HPDE6-E6E7 (cell line): ENCODE measurements around the gene TENM3.
"Not testable (repeated sequence)": the region's sequence is repeated elsewhere in the genome, so short reads cannot be mapped to it uniquely, and the experiment has no call there.

Source experiments
- DNase-seq: peaks from one replicate; pipeline ENCODE4 v3.0.0; 2011; ENCODE audit warnings: missing footprints; ENCODE audit errors: extremely low spot score

TENM3 gene

GRCh38 chr4:182227611-182228010, 15.6 kb upstream of the TENM3 start:
- no peak for DNase-seq

DNA sequence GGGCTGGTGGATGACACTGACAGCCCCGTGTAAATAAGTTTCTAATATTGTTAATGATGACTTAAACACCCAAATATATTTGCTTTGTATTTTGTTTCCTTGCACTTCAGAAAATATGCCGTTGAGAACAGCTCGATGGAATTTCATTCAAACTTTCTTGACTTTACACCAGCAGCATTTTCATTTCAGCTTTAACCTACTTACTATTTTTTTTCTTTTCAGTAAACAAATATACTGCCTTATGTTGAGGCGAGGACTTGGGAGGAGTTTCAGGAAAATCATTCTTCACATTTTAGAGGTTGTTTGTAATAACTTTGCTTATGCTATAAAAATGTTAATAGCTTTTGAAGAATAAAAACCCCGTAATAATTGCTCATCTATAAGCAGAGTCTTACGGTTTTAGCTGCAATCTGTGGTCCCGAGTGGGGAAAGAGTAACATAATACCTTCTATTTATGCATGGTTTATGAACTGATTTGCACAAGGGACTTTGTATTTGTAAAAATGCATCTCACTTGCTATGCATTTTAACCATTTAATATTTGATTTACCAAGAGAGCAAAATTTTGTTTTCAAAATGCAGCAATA, 14.1 kb upstream of the TENM3 start:
- no peak for DNase-seq

GRCh38 chr4:182230256-182230655, 12.9 kb upstream of the TENM3 start:
- DNase-seq, result no peak

DNA sequence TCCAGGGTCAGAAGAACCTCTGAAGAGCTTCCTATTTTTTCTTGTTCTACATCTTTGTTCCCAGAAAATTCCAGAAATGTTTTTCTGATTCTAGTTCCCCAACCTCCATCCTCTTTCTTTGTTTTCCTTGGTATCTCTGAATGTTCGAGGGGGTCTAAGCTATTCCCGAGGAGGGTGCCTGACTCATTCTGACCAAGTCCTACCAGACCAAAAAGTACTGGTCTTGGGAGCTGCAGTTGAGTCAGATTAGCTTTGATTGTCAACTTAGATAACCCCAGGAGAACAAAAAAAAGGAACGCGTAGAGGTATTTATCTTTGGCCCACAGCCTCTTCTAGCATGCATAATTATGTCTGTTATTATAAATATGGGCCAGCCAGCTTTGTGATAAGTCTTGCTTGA, 12.1 kb upstream of the TENM3 start:
- no peak for DNase-seq

- no peak for DNase-seq
Measured at GRCh38 chr4:182231496-182231895, 11.7 kb upstream of the TENM3 start.

DNA sequence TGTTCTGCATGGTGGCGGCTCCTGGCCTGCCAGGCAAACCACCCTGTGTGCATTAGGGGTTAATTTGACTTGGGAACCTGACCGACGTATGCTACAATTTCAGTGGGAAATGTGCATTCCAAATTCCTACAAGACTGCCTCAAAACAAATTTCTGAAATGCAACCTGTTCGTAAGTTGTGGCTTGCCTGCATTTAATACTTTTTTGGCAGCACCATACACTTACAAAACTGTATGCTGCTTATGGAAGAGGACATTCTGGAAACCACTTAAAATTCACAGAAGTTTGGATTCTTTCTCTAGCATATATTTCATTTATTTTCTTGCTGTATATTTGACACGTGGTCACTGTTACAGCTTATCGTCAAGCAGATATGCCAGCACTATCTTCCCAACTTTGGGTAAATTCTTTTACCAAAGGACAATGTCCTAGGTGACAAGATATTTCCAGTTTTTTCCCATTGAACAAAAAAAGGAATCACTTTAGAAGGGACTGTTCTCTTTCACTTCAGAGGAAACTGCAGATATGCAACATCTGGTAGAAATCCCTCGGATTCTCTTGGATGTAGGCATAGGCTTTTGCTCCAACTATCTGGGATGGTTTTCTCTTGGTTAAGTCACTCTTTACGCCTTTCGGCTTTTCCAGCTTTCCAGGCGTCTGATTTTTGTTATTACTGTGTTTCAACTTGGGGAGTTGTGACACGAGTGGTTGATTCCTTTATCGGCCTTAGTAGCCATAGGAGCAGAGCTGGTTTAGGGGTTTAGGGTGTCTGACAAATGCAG, 9.7 kb upstream of the TENM3 start:
- DNase-seq, result no peak

DNA sequence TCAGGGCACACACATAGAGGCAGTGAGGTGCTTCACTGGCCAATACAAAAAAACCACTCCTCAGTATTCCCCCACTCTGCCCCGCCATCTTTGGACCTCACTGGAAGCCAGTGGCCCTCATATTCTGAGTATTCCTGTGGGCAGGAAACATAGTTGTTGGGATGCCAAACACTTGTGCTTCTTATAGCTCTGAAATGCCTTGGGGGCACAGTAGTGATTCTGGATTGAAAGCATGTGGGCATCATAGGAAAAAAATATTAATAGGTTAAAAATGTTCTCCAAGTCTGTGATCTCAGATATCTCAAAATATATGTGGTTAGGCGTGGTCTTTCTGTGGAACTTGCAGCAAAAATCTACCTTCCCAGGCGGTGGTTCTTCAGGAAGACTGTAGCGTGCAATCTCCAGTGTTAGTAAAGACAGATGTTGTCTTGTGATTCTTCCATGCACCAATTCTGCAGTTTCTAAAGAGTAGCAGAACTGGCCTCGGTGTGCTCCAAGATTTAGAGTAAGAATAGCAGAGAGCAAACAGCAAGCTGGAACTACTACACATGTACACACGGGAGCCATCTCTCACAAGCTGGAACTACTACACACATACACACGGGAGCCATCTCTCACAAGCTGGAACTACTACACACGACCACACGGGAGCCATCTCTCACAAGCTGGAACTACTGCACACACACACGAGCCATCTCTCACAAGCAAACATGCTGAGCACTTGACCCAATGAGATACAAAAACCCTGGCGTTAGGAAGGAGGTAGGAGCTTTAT, 8.0 kb upstream of the TENM3 start:
- DNase-seq, result no peak

DNA sequence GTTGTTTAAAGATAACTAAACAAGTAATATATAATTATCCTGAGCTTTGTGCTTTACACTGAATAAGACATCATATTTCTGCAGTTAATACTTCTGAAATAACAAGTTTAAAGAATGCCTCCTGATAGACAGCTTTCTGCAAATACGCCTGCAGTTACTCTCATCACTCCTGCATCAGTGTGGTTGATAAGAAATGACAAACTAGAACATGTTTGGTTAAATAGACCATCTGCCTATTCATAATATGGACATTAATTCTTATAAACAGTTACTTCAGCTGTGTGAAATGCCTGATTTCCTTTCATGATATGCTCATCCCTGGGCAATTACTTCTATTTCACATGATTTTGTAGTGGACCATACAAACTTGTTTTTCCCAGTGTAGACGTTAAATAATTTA, 7.0 kb upstream of the TENM3 start:
- DNase-seq, result no peak

- DNase-seq, result not testable (repeated sequence)
Measured at GRCh38 chr4:182237010-182237409, 6.2 kb upstream of the TENM3 start.

GRCh38 chr4:182238355-182238931, 4.8 kb upstream of the TENM3 start:
- DNase-seq, result no peak

- no peak for DNase-seq
Measured at GRCh38 chr4:182240161-182241130, 2.8 kb upstream of the TENM3 start.

- not testable (repeated sequence) for DNase-seq
Measured at GRCh38 chr4:182242260-182242659, 942 bp upstream of the TENM3 start.

DNA sequence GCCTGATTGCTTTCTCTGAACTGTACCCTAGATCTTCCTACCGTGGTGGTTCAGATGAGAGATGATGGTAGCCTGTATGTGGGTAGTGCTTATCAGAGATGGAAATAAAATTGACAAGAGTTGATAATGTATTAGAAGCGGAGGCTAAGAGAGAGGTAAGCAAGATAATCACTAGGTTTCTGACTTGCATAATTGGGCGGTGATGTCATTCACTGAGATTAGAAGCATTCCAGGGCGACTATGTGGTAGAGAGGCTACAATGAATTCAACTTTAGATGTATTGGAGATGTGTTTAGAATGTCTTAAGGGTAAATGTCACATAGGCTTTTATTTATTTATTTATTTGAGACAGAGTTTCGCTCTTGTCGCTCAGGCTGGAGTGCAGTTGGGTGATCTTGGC, 415 bp upstream of the TENM3 start:
- DNase-seq, result no peak

DNA sequence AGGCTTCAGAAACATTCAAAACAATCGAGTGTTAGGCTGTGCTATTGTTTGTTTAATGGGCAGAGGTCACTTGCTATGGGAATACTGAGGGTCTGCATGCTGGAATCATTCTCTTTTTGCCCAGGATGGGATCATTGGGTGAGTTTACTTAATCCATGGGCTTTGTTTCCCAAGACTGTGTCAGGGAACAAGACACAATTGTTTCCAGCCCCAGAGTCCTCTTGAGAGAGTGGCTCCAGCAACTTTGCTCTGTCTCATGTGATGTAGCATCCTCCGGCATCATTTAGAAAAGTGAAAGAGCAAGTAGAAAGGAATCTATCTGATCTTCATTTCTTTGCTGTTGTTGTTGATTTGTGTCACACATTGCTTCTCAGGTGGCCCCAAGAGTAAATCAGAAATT, 1.8 kb downstream of the TENM3 start:
- no peak for DNase-seq

DNA sequence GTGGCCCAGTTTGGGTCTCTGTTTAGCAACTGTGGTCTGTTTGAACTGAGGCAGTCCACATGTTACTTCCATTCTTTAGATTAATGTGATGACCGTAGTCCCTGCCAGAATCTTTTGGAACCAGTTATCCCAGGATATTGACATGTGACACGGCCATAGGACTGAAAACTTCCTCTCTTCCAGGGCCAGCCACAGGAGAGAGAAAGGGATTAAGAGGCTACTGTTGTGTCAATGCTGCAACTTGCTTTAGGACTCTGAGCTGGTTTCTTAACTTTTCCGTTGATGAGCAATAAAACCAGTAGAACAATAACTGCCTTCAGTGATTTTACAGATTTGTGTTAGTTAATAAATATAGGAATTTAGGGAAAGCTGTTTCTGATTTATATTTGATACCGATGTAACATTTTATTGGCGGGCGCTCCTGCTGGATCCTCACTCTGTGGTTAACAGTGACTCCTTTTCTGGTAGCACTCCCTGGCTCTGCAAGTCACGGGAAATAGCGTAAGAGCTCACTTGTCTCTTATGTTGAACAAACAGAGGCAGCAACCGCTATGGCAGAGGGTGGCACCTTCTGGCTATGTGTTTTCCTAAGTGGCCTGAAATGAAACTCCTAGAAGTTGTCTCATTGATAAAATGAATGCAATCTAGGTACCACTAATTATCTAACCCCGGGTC, 2.5 kb downstream of the TENM3 start:
- DNase-seq, result no peak

DNA sequence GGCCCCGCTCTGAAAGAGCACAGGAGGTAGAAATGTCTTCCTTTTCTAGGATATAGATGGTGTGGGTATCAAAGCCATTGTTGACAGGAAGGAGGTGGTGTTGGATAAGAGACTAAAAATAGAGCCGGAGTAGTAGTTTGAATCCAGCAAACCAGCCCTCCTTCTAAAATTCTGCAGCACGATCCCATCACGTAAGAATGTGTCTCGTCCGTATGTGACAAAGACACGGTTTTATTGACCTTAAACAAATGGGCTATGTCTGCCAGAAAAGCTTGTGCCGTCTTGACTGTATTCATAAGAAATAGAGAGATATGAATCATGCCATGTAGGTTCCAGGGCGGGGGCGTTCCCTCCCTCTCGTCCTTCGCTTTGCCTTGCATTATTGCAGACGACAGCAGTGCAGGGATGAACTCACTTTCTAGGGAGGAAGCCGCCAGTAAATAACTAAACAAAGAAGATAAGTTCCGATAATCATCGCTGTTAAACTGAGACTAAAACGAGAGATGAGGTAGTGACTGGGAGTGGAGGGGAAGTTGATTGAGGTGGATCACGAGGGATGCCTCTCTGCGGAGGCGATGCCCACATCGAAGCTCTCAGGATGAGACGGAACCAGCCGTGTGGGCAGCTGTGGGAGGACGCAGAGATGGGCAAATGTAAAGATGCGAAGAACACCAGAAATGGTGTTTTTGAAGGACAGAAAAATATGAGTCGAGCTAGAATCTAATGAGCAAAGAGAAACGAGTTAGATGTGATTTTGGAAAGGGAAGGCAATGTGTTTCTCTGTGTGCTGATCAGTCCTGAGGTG, 3.4 kb downstream of the TENM3 start:
- peak; percentile 48 for DNase-seq

GRCh38 chr4:182248295-182248694, 5.1 kb downstream of the TENM3 start:
- DNase-seq, result no peak

DNA sequence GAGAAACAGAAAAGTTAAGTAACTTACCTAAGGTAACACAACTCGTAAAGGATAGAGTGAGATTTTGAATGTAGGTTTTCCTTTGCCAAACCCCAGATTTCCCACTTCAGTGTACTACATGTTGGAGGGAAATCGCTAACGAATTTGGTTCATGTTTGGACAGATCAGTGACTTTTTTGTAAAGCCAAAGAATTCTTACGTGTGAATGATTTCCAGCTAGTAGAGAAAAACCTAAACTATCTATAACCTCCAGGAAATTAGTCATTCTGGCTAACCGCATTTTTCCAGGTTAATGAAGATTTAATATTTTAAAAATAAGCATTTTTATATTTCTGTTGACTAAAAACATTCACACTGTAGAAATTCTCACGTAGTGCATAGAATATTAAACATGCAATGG, 7.2 kb downstream of the TENM3 start:
- no peak for DNase-seq

DNA sequence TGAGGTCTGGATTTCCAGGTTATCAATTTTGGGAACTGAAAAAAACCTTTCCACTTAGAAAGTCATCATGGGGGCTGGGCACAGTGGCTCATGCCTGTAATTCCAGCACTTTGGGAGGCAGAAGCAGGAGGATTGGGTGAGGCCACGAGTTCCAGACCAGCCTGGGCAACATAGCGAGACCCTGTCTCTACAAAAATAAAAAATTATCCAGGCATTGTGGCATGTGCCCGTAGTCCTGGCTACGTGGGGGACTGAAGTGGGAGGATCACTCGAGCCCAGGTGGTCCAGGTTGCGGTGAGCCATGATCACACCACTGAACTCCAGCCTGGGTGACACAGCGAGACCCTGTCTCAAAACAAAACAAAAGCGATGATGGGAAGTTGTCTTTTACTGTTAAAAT, 7.9 kb downstream of the TENM3 start:
- no peak for DNase-seq

- no peak for DNase-seq
Measured at GRCh38 chr4:182252220-182252619, 9.0 kb downstream of the TENM3 start.
